ENCODE measurements around the gene NFKB1. TPM values are rescaled to one million over a fixed set of nuclear protein-coding genes. Genes with fewer than 3 reads are reported as not detected.

NFKB1 gene
- total and polyA plus RNA-seq, 9 of the 15 experiments (the other 6 are each of a cell fraction or from before 2014, with no cell fraction given): 2.4 to 14.5 (median 10.3) TPM

DNA sequence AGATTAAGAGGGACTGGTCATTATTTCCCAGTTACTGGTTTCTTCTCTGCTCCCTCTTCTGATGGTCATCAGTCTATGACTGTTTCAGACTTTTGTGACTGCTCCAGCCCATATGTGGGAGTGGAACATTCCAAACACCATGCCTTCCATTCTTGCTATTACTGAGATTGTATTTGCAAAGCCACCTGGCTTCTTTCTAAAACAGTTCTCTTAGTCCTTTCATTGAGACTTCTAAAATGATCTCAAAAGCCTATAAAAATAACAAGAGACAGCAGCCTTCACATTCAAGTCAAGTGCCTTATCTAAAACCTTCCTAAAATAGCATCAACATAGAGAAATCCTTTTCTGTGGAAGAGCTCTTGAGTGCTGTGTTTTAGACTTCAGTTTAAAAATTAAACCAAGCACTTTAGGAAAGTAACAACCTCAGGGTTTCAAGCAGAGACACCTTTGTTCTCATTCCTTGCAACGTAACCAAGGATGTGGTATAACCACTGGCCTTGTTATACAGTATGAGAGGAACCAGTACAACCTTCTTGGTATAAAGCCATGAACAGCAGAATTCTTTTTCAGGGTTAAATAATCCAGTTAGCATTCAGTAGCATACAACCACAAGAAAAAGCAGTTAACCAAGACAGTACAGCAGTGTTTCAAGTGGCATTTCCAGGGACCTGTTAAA lies 97.1 kb downstream of the NFKB1 start:
- no peaks in the 10 kb centered on the region for H3K79me2 ChIP-seq (ENCODE audit: control insufficient read depth, insufficient read depth, low read length)
- no peaks in the 10 kb centered on the region for H3K4me1 ChIP-seq (replicated peaks in 1 of 2; ENCODE audit: control insufficient read depth in 2 of 2, insufficient read depth in 2 of 2, low read length in 2 of 2)
- H3K9me3 ChIP-seq (replicated peaks; ENCODE audit: control insufficient read depth, insufficient read depth, low read depth, low read length): no peaks in the 10 kb centered on the region
- peaks cover 23% of the 10 kb centered on the region; the same call in 2 of the 3 replicates for H3K36me3 ChIP-seq (ENCODE audit: control insufficient read depth, insufficient read depth, low read length)
- H3K27ac ChIP-seq (ENCODE audit: extremely low read depth, low read depth, low read length): no peak overlapping the region
- no peak for ATAC-seq
- H2AFZ ChIP-seq (ENCODE audit: low read depth, low read length): no peak overlapping the region
- no TSS peak for BruUV-seq (replicated peaks)
- in situ Hi-C loops (cut with MboI) (loop anchor here (5.0 kb wide), 1 partner anchor 146 kb away; no protein-coding TSS in a partner anchor), intact Hi-C loops (cut with micrococcal nuclease) (no loop called here)
- CTCF ChIA-PET (ENCODE audit: low intra/inter-chr PET ratio): no interaction called here
- POLR2A ChIA-PET: interaction anchor here (0.7 kb wide), 1 partner anchor 493 kb away, joined by 5 read pairs; no protein-coding TSS in a partner anchor
- no peak overlapping the region for H3K4me3 ChIP-seq
- no peaks in the 10 kb centered on the region for H3K9me1 ChIP-seq (ENCODE audit: control insufficient read depth, insufficient read depth, low read length)
- TF ChIP-seq TRIM24 (IDR thresholded peaks at IDR 0.05): no peak
- no peak for TF ChIP-seq RBM15 (IDR thresholded peaks at IDR 0.05; ENCODE audit: insufficient read depth, low read length)
- TF ChIP-seq, protein P1, sequence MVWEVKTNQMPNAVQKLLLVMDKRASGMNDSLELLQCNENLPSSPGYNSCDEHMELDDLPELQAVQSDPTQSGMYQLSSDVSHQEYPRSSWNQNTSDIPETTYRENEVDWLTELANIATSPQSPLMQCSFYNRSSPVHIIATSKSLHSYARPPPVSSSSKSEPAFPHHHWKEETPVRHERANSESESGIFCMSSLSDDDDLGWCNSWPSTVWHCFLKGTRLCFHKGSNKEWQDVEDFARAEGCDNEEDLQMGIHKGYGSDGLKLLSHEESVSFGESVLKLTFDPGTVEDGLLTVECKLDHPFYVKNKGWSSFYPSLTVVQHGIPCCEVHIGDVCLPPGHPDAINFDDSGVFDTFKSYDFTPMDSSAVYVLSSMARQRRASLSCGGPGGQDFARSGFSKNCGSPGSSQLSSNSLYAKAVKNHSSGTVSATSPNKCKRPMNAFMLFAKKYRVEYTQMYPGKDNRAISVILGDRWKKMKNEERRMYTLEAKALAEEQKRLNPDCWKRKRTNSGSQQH (CRISPR knock-in tag; IDR thresholded peaks at IDR 0.05): no peak
- no peak for TF ChIP-seq HNRNPUL1 (IDR thresholded peaks at IDR 0.05; ENCODE audit: low read length)
- no peak for TF ChIP-seq GTF2B (IDR thresholded peaks at IDR 0.05; ENCODE audit: extremely low read depth, insufficient read length)
- TF ChIP-seq PRMT5 (CRISPR knock-in tag; IDR thresholded peaks at IDR 0.05): no peak
- TF ChIP-seq SAP30 (IDR thresholded peaks at IDR 0.05; ENCODE audit: borderline replicate concordance, insufficient read depth, low read depth, low read length, poor library complexity, severe bottlenecking): no peak
- TF ChIP-seq RBM25 (IDR thresholded peaks at IDR 0.05; ENCODE audit: low read depth, low read length, severe bottlenecking): no peak
- no peak for TF ChIP-seq NFXL1 (CRISPR knock-in tag; IDR thresholded peaks at IDR 0.05)
- TF ChIP-seq, protein P2, sequence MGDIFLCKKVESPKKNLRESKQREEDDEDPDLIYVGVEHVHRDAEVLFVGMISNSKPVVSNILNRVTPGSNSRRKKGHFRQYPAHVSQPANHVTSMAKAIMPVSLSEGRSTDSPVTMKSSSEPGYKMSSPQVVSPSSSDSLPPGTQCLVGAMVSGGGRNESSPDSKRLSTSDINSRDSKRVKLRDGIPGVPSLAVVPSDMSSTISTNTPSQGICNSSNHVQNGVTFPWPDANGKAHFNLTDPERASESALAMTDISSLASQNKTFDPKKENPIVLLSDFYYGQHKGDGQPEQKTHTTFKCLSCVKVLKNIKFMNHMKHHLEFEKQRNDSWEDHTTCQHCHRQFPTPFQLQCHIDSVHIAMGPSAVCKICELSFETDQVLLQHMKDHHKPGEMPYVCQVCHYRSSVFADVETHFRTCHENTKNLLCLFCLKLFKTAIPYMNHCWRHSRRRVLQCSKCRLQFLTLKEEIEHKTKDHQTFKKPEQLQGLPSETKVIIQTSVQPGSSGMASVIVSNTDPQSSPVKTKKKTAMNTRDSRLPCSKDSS (IDR thresholded peaks at IDR 0.05; ENCODE audit: low read depth, partially characterized antibody): no peak
- TF ChIP-seq RUNX1 (IDR thresholded peaks at IDR 0.05; ENCODE audit: low read depth): no peak
- no peak for TF ChIP-seq KLF16 (IDR thresholded peaks at IDR 0.05)
- no peak for TF ChIP-seq ZNF431 (CRISPR knock-in tag; IDR thresholded peaks at IDR 0.05)
- no peak for TF ChIP-seq MBD2 (IDR thresholded peaks at IDR 0.05; ENCODE audit: borderline replicate concordance, low read depth)
- TF ChIP-seq, protein P3, sequence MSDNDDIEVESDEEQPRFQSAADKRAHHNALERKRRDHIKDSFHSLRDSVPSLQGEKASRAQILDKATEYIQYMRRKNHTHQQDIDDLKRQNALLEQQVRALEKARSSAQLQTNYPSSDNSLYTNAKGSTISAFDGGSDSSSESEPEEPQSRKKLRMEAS (CRISPR knock-in tag; IDR thresholded peaks at IDR 0.05): no peak
- H4K20me1 ChIP-seq (replicated peaks; ENCODE audit: control insufficient read depth, insufficient read depth, low read length): no peaks in the 10 kb centered on the region
- 93% methylated on average over 1 of the region's 1 CpG for WGBS (ENCODE audit: insufficient coverage, low coverage, missing lambda C conversion rate)
- no peak for FAIRE-seq
- H3K27me3 ChIP-seq (ENCODE audit: control insufficient read depth in 2 of 2, insufficient read depth in 2 of 2, low read length in 2 of 2): no peaks in the 10 kb centered on the region
- no peak overlapping the region for H3K9ac ChIP-seq (ENCODE audit: insufficient read depth in 1 of 2, low read depth in 2 of 2, low read length in 2 of 2)
- no peak overlapping the region for H3K4me2 ChIP-seq (ENCODE audit: insufficient read depth, low read length)
- no peak for DNase-seq (ENCODE audit: extremely low read depth in 1 of 4, low spot score in 3 of 4)

Data from K562 (cell line).